Fibroblast of lung (primary cell): ENCODE data around the gene RIMS3. TPM values are rescaled to one million over a fixed set of nuclear protein-coding genes. Genes with fewer than 3 reads are reported as not detected.

Experiments used
- DNase-seq, 2 donors: peaks; one replicate each; pipeline versions ENCODE4 v3.0.0 to v3.0.0-alpha.2; 2010; ENCODE audit warnings: low read depth in 2 of 2
- H2AFZ ChIP-seq: 2 replicates; pipeline ENCODE4 v1.5.1; 2012; ENCODE audit warnings: low read length, control low read depth, inconsistent platforms
- H3K27ac ChIP-seq: 2 replicates; pipeline ENCODE4 v1.5.1; 2011; ENCODE audit warnings: low read length, control low read depth; ENCODE audit not compliant: insufficient read depth
- H3K27me3 ChIP-seq: 2 replicates; pipeline ENCODE4 v1.5.1; 2011; ENCODE audit warnings: mild to moderate bottlenecking, low read length; ENCODE audit not compliant: control insufficient read depth, insufficient read depth
- H3K36me3 ChIP-seq: 2 replicates; pipeline ENCODE4 v1.5.1; 2011; ENCODE audit warnings: low read length; ENCODE audit not compliant: control insufficient read depth, insufficient read depth
- H3K4me1 ChIP-seq: 2 replicates; pipeline ENCODE4 v1.5.1; 2011; ENCODE audit warnings: low read length; ENCODE audit not compliant: control insufficient read depth, insufficient read depth; ENCODE audit errors: extremely low read depth
- H3K4me2 ChIP-seq: 2 replicates; pipeline ENCODE4 v1.5.1; 2011; ENCODE audit warnings: low read length, control low read depth; ENCODE audit not compliant: insufficient read depth; ENCODE audit errors: extremely low read depth
- H3K4me3 ChIP-seq, 4 experiments: fragments of 200-600 bp in 1 of 4; sonication (generic) in 1 of 4; replicated peaks in 1 of 4; 2 replicates each; pipeline ENCODE4 v1.5.1; 2011 to 2016; ENCODE audit warnings: low read length in 4 of 4, low read depth in 3 of 4, mild to moderate bottlenecking in 3 of 4, control low read depth in 2 of 4, inconsistent platforms in 1 of 4, mixed read lengths in 1 of 4; ENCODE audit not compliant: insufficient read depth in 1 of 4; ENCODE audit errors: control extremely low read depth in 1 of 4
- H3K79me2 ChIP-seq: 2 replicates; pipeline ENCODE4 v1.5.1; 2012; ENCODE audit warnings: mild to moderate bottlenecking, low read length, inconsistent platforms; ENCODE audit not compliant: control insufficient read depth, insufficient read depth
- H3K9ac ChIP-seq: 2 replicates; pipeline ENCODE4 v1.5.1; 2011; ENCODE audit warnings: mild to moderate bottlenecking, low read length, control low read depth; ENCODE audit not compliant: insufficient read depth
- H3K9me3 ChIP-seq: 2 replicates; pipeline ENCODE4 v1.5.1; 2012; ENCODE audit warnings: low read depth, low read length; ENCODE audit not compliant: control insufficient read depth, insufficient read depth
- H4K20me1 ChIP-seq: 2 replicates; pipeline ENCODE4 v1.5.1; 2011; ENCODE audit warnings: low read length; ENCODE audit not compliant: control insufficient read depth, insufficient read depth; ENCODE audit errors: extremely low read depth
- EZH2 ChIP-seq: IDR thresholded peaks from 2 replicates; pipeline ENCODE4 v1.5.1; 2012; ENCODE audit warnings: low read length, control low read depth, mild to moderate bottlenecking; ENCODE audit errors: missing control alignments
- polyA plus RNA-seq, 2 donors: library from polyadenylated mRNA; depleted of rRNA in 1 of 2; stranded (reverse) in 1 of 2; unstranded in 1 of 2; fragments of >200 nt; gene quantifications; 2 replicates each; pipeline ENCODE4 v1.2.1, GENCODE V29; 2011 to 2012; ENCODE audit warnings: missing spikeins in 1 of 2
- total RNA-seq: library from RNA; depleted of rRNA; stranded (reverse); fragments of >200 nt; gene quantifications from 2 replicates; pipeline ENCODE4 v1.2.1, GENCODE V29; 2014
- TF ChIP-seq, protein P1 (sequence below), 2 donors: IDR thresholded peaks in 1 of 2; conservative IDR thresholded peaks in 1 of 2; 1 replicate in 1 of 2; 2 replicates in 1 of 2; pipeline ENCODE4 v1.5.1; 2011 to 2012; ENCODE audit warnings: low read length in 2 of 2, control low read depth in 1 of 2, inconsistent platforms in 1 of 2, low read depth in 1 of 2, mild to moderate bottlenecking in 1 of 2

The RIMS3 gene
- total and polyA plus RNA-seq, 2 donors (not counting 1 experiment from before 2014, with no cell fraction given): 0.11 to 0.33 TPM

GRCh38 chr1:40651138-40651857, 14.2 kb downstream of the RIMS3 start:
- no peak overlapping the region for H3K9ac ChIP-seq
- H3K4me3 ChIP-seq: no peak overlapping the region
- no peaks in the 10 kb centered on the region for H3K36me3 ChIP-seq
- TF ChIP-seq, protein P1, sequence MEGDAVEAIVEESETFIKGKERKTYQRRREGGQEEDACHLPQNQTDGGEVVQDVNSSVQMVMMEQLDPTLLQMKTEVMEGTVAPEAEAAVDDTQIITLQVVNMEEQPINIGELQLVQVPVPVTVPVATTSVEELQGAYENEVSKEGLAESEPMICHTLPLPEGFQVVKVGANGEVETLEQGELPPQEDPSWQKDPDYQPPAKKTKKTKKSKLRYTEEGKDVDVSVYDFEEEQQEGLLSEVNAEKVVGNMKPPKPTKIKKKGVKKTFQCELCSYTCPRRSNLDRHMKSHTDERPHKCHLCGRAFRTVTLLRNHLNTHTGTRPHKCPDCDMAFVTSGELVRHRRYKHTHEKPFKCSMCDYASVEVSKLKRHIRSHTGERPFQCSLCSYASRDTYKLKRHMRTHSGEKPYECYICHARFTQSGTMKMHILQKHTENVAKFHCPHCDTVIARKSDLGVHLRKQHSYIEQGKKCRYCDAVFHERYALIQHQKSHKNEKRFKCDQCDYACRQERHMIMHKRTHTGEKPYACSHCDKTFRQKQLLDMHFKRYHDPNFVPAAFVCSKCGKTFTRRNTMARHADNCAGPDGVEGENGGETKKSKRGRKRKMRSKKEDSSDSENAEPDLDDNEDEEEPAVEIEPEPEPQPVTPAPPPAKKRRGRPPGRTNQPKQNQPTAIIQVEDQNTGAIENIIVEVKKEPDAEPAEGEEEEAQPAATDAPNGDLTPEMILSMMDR (conservative IDR thresholded peaks at IDR 0.05 in 1 of 2, IDR thresholded peaks at IDR 0.05 in 1 of 2; ENCODE audit: low read depth in 1 of 2, low read length in 2 of 2): no peak
- TF ChIP-seq EZH2: no peak
- H3K9me3 ChIP-seq: no peaks in the 10 kb centered on the region
- H3K4me2 ChIP-seq: no peak overlapping the region
- no peak for DNase-seq
- H4K20me1 ChIP-seq: no peaks in the 10 kb centered on the region
- H3K27ac ChIP-seq: no peak overlapping the region
- H2AFZ ChIP-seq: no peak overlapping the region
- no peaks in the 10 kb centered on the region for H3K4me1 ChIP-seq
- peaks cover 12% of the 10 kb centered on the region for H3K27me3 ChIP-seq
- H3K79me2 ChIP-seq: no peaks in the 10 kb centered on the region

DNA sequence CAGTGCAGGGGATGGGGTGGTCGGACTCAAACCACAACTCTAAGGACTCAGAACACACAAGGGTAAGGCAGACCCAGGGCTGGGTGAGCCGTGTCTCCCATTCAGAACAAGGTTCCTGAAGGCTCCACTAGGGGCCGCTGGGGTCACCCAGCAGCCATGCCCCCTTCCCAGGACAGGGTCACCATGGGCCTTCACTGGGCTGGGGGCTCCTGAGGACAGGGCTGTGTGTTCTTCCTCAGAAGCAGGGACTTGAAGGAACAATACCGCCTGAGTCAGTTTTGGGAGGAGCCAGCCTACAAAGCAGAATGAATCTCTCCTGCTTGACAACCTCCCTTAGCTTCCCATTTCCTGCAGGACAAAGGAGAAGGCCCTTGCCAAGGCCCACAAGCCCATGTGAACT, 15.4 kb downstream of the RIMS3 start:
- H4K20me1 ChIP-seq: no peaks in the 10 kb centered on the region
- no peak overlapping the region for H2AFZ ChIP-seq
- H3K79me2 ChIP-seq: no peaks in the 10 kb centered on the region
- H3K27me3 ChIP-seq: peaks cover 12% of the 10 kb centered on the region
- no peaks in the 10 kb centered on the region for H3K36me3 ChIP-seq
- H3K4me3 ChIP-seq: no peak overlapping the region
- H3K27ac ChIP-seq: no peak overlapping the region
- H3K4me1 ChIP-seq: no peaks in the 10 kb centered on the region
- no peaks in the 10 kb centered on the region for H3K9me3 ChIP-seq
- no peak for DNase-seq
- no peak overlapping the region for H3K4me2 ChIP-seq
- H3K9ac ChIP-seq: no peak overlapping the region
- TF ChIP-seq, protein P1 (conservative IDR thresholded peaks at IDR 0.05 in 1 of 2, IDR thresholded peaks at IDR 0.05 in 1 of 2; ENCODE audit: low read depth in 1 of 2, low read length in 2 of 2): peak in 1 of 2 donors; percentile 36
- TF ChIP-seq EZH2: no peak

DNA sequence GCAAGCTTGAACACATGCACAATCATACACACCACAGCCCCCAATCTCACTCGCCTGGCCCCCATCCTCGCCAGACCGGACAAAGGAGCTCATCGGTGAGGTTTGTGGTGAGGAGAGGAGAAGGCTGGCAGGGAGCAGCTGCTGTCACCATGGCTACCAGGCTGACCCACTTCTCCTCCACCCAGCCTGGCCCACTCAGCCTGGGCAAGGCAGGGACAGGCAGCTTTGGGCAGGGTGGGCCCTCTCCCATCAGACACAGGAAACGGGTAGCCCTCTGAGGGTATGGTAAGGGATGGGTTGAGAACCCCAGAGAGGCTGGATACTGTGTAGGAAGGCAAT, 15.9 kb downstream of the RIMS3 start:
- Histone ChIP-seq H3K4me1 (no peaks in the 10 kb centered on the region), H3K4me3 (no peak overlapping the region), H2AFZ (no peak overlapping the region), H3K27me3 (peaks cover 12% of the 10 kb centered on the region), H3K36me3 (no peaks in the 10 kb centered on the region), H3K9ac (no peak overlapping the region), H3K27ac (no peak overlapping the region), H3K9me3 (no peaks in the 10 kb centered on the region), H4K20me1 (no peaks in the 10 kb centered on the region), H3K4me2 (no peak overlapping the region), H3K79me2 (no peaks in the 10 kb centered on the region)
- no peak for DNase-seq
- TF ChIP-seq EZH2: no peak
- TF ChIP-seq, protein P1 (conservative IDR thresholded peaks at IDR 0.05 in 1 of 2, IDR thresholded peaks at IDR 0.05 in 1 of 2; ENCODE audit: low read depth in 1 of 2, low read length in 2 of 2): no peak
